Amniotic epithelial cell (primary cell): Measurements from ENCODE around the gene DLGAP5.

Experiments used
- DNase-seq: peaks from one replicate; pipeline ENCODE4 v3.0.0-alpha.2; 2010; ENCODE audit warnings: low read depth

Gene DLGAP5

GRCh38 chr14:55129086-55129427 is 62.3 kb downstream of the DLGAP5 start, which contains the start of gene LGALS3:
TSS of gene LGALS3 (plus strand) at chr14:55129252. CDS start at chr14:55137374, 8,122 bp downstream.
- DNase-seq, result no peak

- no peak for DNase-seq
Measured at GRCh38 chr14:55128386-55129085, 62.8 kb downstream of the DLGAP5 start.

GRCh38 chr14:55127460-55127951 is 63.9 kb downstream of the DLGAP5 start:
- DNase-seq, result peak; percentile 76

- DNase-seq, result no peak
Measured at GRCh38 chr14:55126932-55127459, 64.4 kb downstream of the DLGAP5 start.

- no peak for DNase-seq
Measured at GRCh38 chr14:55126034-55126433, 65.4 kb downstream of the DLGAP5 start.

GRCh38 chr14:55125403-55125802 is 66.0 kb downstream of the DLGAP5 start:
- no peak for DNase-seq

GRCh38 chr14:55124774-55125386 is 66.5 kb downstream of the DLGAP5 start:
- DNase-seq, result no peak

GRCh38 chr14:55123852-55124639 is 67.3 kb downstream of the DLGAP5 start:
- peak; percentile 84 for DNase-seq

- DNase-seq, result peak; percentile 95
Measured at GRCh38 chr14:55123101-55123500, 68.3 kb downstream of the DLGAP5 start.

GRCh38 chr14:55122440-55122986 is 68.9 kb downstream of the DLGAP5 start:
- DNase-seq, result peak; percentile 71

- no peak for DNase-seq
Measured at GRCh38 chr14:55121628-55122439, 69.6 kb downstream of the DLGAP5 start.

GRCh38 chr14:55120571-55121495 is 70.6 kb downstream of the DLGAP5 start:
- DNase-seq, result peak; percentile 71

GRCh38 chr14:55118761-55119160 is 72.6 kb downstream of the DLGAP5 start:
- DNase-seq, result no peak

- DNase-seq, result peak; percentile 84
Measured at GRCh38 chr14:55117803-55118441, 73.5 kb downstream of the DLGAP5 start.

- no peak for DNase-seq
Measured at GRCh38 chr14:55116246-55117030, 74.9 kb downstream of the DLGAP5 start.

GRCh38 chr14:55115861-55116245 is 75.5 kb downstream of the DLGAP5 start:
- DNase-seq, result no peak

- DNase-seq, result no peak
Measured at GRCh38 chr14:55115460-55115859, 75.9 kb downstream of the DLGAP5 start.

GRCh38 chr14:55114720-55115119 is 76.7 kb downstream of the DLGAP5 start:
- DNase-seq, result no peak

GRCh38 chr14:55111122-55111708 is 80.2 kb downstream of the DLGAP5 start:
- DNase-seq, result no peak
